LNCaP clone FGC (cell line): Measurements from ENCODE around the gene NDRG4.
A peak's percentile ranks its signal among the peaks of the same experiment; 100 is the strongest.

Experiments
- DNase-seq: peaks from one replicate; pipeline ENCODE4 v3.0.0-alpha.2; 2011; ENCODE audit warnings: low read depth
- H3K4me3 ChIP-seq: 2 replicates; pipeline ENCODE4 v1.5.1; 2011; ENCODE audit warnings: mild to moderate bottlenecking, low read depth, low read length, control low read depth
- TF ChIP-seq, protein P1 (sequence below): IDR thresholded peaks from 2 replicates; pipeline ENCODE4 v1.5.1; 2012; ENCODE audit warnings: mild to moderate bottlenecking; ENCODE audit not compliant: control insufficient read depth, insufficient read depth; ENCODE audit errors: extremely low read depth

Gene NDRG4

GRCh38 chr16:58510097-58510775 is 10.3 kb downstream of the NDRG4 start:
- TF ChIP-seq, protein P1, sequence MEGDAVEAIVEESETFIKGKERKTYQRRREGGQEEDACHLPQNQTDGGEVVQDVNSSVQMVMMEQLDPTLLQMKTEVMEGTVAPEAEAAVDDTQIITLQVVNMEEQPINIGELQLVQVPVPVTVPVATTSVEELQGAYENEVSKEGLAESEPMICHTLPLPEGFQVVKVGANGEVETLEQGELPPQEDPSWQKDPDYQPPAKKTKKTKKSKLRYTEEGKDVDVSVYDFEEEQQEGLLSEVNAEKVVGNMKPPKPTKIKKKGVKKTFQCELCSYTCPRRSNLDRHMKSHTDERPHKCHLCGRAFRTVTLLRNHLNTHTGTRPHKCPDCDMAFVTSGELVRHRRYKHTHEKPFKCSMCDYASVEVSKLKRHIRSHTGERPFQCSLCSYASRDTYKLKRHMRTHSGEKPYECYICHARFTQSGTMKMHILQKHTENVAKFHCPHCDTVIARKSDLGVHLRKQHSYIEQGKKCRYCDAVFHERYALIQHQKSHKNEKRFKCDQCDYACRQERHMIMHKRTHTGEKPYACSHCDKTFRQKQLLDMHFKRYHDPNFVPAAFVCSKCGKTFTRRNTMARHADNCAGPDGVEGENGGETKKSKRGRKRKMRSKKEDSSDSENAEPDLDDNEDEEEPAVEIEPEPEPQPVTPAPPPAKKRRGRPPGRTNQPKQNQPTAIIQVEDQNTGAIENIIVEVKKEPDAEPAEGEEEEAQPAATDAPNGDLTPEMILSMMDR = no peak
- H3K4me3 ChIP-seq = no peak overlapping the region

GRCh38 chr16:58510776-58511628 is 11.1 kb downstream of the NDRG4 start:
- H3K4me3 ChIP-seq = no peak overlapping the region
- DNase-seq = no peak
- TF ChIP-seq, protein P1 = no peak

More at GRCh38 chr16:58510097-58510775, 10.3 kb downstream of the NDRG4 start:
- DNase-seq = no peak

- H3K4me3 ChIP-seq = no peak overlapping the region
- TF ChIP-seq, protein P1 = peak; percentile 83
- DNase-seq = no peak
Observed at GRCh38 chr16:58511933-58512815, 12.2 kb downstream of the NDRG4 start.

- TF ChIP-seq, protein P1 = no peak
- DNase-seq = no peak
- peak overlapping the region; percentile 67 for H3K4me3 ChIP-seq
Observed at GRCh38 chr16:58513874-58514273, 13.9 kb downstream of the NDRG4 start.

GRCh38 chr16:58515125-58515870 is 15.4 kb downstream of the NDRG4 start, which contains the start of gene SETD6:
SETD6 (plus strand) TSS chr16:58515517; CDS start chr16:58515538, 21 bp downstream.
- peak; percentile 89 for DNase-seq
- TF ChIP-seq, protein P1 = 0 out of 2 replicates have a peak, but pooled peaks have one; percentile 7
- H3K4me3 ChIP-seq = peak within 1 kb of the TSS; percentile 67
